Parathyroid adenoma (tissue), 2 donors: ENCODE results near the gene INTS7.

Experiments used
- H2AFZ ChIP-seq: fragments of 300-600 bp; sonication (generic); one replicate; pipeline ENCODE4 v1.7.0; 2017; ENCODE audit warnings: antibody characterized with exemption, mild to moderate bottlenecking
- H3K27ac ChIP-seq: fragments of 300-600 bp; sonication (generic); one replicate; pipeline ENCODE4 v1.7.0; 2017
- H3K27me3 ChIP-seq: fragments of 300-600 bp; sonication (generic); one replicate; pipeline ENCODE4 v1.7.0; 2017; ENCODE audit warnings: low read length; ENCODE audit not compliant: control insufficient read depth, insufficient read depth
- H3K36me3 ChIP-seq: fragments of 300-600 bp; sonication (generic); one replicate; pipeline ENCODE4 v1.7.0; 2017; ENCODE audit warnings: low read length; ENCODE audit not compliant: control insufficient read depth, insufficient read depth
- H3K4me1 ChIP-seq: fragments of 300-600 bp; sonication (generic); one replicate; pipeline ENCODE4 v1.7.0; 2017; ENCODE audit warnings: control low read depth
- H3K4me2 ChIP-seq: fragments of 300-600 bp; sonication (generic); one replicate; pipeline ENCODE4 v1.7.0; 2017; ENCODE audit warnings: low read length
- H3K4me3 ChIP-seq: fragments of 300-600 bp; sonication (generic); one replicate; pipeline ENCODE4 v1.7.0; 2017; ENCODE audit warnings: low read depth, low read length
- H3K79me2 ChIP-seq: fragments of 300-600 bp; sonication (generic); one replicate; pipeline ENCODE4 v1.7.0; 2017; ENCODE audit warnings: control low read depth
- H3K9ac ChIP-seq: fragments of 300-600 bp; sonication (generic); one replicate; pipeline ENCODE4 v1.7.0; 2017; ENCODE audit warnings: mild to moderate bottlenecking
- H3K9me3 ChIP-seq: fragments of 300-600 bp; sonication (generic); one replicate; pipeline ENCODE4 v1.7.0; 2017; ENCODE audit warnings: low read length; ENCODE audit not compliant: control insufficient read depth
- TF ChIP-seq, protein P1 (sequence below): fragments of 300-600 bp; sonication (generic); IDR thresholded peaks from one replicate; pipeline ENCODE4 v1.7.0; 2017; ENCODE audit warnings: antibody characterized with exemption, mild to moderate bottlenecking
- donor health status: primary hyperparathyroidism.

The INTS7 gene

DNA sequence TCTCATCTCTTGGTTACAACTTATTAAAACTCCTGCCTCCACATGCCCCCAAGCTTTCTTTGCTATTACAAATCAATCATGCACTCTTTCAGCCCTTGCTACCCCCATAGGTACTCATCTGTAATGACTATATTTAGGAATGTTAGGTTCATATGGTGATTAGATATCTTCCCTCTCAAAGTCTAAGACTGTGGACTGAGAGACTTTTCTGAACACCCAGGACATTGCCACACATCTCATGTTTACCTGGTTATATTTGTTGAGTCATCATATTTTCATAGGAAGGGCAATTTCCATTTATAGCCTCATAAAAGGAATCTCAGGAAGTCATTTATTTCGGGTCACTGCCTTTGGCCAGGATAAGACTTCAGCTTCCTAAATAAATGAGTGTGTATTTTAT lies 123.3 kb downstream of the INTS7 start:
- H3K4me3 ChIP-seq, result no peak overlapping the region

DNA sequence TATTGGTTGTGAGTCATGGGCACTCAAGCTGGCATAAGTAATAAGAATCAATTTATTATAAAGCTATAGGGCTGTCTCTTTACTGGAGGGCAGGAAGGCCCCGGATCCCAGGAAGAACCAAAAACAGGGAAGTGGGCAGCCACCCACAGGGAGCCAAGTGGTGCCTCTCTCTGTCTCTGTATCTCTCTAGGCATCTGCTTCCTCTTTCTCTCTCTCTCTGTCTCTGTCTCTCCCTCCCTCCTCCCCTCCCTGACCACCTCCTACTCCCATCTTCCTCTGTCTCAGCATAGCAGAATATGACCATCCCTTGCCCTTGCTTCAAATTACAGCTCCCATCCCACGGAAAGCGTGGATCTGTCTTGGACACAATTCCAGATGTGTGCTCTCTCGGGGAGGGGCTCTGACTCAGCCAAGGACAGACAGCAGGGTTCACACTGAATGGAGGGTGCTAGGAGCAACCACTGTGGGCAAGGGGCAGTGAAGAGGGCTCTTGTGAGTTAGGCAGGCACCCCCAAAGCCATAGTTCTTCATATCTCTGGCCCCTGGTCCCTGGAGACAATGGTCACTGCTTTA lies 124.4 kb downstream of the INTS7 start:
- TF ChIP-seq, protein P1, sequence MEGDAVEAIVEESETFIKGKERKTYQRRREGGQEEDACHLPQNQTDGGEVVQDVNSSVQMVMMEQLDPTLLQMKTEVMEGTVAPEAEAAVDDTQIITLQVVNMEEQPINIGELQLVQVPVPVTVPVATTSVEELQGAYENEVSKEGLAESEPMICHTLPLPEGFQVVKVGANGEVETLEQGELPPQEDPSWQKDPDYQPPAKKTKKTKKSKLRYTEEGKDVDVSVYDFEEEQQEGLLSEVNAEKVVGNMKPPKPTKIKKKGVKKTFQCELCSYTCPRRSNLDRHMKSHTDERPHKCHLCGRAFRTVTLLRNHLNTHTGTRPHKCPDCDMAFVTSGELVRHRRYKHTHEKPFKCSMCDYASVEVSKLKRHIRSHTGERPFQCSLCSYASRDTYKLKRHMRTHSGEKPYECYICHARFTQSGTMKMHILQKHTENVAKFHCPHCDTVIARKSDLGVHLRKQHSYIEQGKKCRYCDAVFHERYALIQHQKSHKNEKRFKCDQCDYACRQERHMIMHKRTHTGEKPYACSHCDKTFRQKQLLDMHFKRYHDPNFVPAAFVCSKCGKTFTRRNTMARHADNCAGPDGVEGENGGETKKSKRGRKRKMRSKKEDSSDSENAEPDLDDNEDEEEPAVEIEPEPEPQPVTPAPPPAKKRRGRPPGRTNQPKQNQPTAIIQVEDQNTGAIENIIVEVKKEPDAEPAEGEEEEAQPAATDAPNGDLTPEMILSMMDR, result no peak
- no peak overlapping the region for H2AFZ ChIP-seq
- H3K27ac ChIP-seq, result no peak overlapping the region
- no peak overlapping the region for H3K4me2 ChIP-seq
- no peak overlapping the region for H3K4me3 ChIP-seq
- no peaks in the 10 kb centered on the region for H3K27me3 ChIP-seq
- H3K4me1 ChIP-seq, result no peaks in the 10 kb centered on the region
- H3K9ac ChIP-seq, result no peak overlapping the region
- H3K36me3 ChIP-seq, result no peaks in the 10 kb centered on the region
- H3K9me3 ChIP-seq, result no peaks in the 10 kb centered on the region
- no peaks in the 10 kb centered on the region for H3K79me2 ChIP-seq

More for the DNA sequence above, 123.3 kb downstream of the INTS7 start:
- TF ChIP-seq, protein P1, result no peak
- no peak overlapping the region for H3K4me2 ChIP-seq
- H3K9me3 ChIP-seq, result no peaks in the 10 kb centered on the region
- H3K36me3 ChIP-seq, result no peaks in the 10 kb centered on the region
- H3K27ac ChIP-seq, result no peak overlapping the region
- H3K4me1 ChIP-seq, result no peaks in the 10 kb centered on the region
- no peak overlapping the region for H2AFZ ChIP-seq
- no peaks in the 10 kb centered on the region for H3K27me3 ChIP-seq
- H3K79me2 ChIP-seq, result no peaks in the 10 kb centered on the region
- no peak overlapping the region for H3K9ac ChIP-seq

DNA sequence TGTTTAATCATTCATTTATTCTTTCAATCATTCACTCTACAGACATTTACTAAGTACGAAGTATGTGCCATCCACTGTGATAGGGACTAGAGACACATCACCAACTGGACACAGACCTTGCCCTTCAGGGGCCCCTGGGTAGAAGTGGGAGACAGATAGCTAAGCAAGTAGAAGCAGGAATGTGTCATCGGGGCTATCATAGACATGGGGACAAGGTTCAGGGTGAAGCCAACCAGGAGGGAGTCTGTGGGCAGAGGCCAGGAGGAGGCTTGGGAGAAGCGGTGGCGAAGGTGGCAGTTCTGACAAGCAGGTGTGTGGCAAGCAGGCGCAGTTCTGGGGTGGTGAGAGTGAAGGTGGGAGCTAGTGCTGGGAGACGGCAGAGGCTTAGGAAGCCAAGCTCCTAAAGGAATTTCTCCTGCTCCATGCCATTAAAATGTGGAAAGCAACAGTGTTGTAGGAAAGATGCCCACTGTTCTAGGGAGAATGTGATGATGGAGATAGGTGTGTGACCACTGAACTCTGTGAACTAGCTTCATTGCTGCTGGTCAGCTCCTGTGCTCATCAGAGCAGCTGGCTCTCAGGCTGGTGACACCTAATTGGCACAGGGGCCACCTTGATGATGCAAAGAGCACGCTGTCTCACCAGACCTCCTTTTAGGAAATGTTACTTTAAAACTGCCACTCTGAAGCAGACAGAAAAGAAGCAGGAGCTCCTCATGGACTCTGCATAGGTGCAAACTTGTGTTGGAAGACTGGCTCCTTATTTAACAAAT lies 125.1 kb downstream of the INTS7 start:
- H3K4me1 ChIP-seq, result no peaks in the 10 kb centered on the region
- no peak overlapping the region for H3K4me2 ChIP-seq
- no peak overlapping the region for H2AFZ ChIP-seq
- no peak overlapping the region for H3K9ac ChIP-seq
- no peaks in the 10 kb centered on the region for H3K9me3 ChIP-seq
- no peak overlapping the region for H3K4me3 ChIP-seq
- no peaks in the 10 kb centered on the region for H3K79me2 ChIP-seq
- no peak overlapping the region for H3K27ac ChIP-seq
- H3K36me3 ChIP-seq, result no peaks in the 10 kb centered on the region
- TF ChIP-seq, protein P1, result no peak
- no peaks in the 10 kb centered on the region for H3K27me3 ChIP-seq

DNA sequence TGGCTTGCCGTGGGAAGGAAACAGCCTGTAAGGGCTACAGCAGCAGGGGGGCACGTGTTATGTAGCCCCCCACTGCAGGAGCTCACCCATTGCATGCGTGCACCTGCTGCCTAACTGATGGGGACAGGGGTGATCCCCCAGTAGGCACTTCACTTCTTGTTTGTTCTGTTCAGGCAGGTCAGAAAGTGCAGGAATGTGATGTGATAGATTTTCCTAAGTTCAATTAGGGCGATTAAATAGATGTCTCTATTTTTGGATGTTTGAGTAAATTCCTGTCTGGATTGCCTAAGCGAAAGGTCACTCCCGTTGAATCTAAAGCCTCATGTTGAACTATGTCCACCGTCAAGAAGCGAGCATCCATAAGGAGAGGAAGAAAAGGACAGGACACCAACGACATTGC lies 126.0 kb downstream of the INTS7 start:
- no peak overlapping the region for H3K27ac ChIP-seq
- TF ChIP-seq, protein P1, result no peak
- no peaks in the 10 kb centered on the region for H3K4me1 ChIP-seq
- no peak overlapping the region for H3K4me3 ChIP-seq
- no peaks in the 10 kb centered on the region for H3K9me3 ChIP-seq
- H3K9ac ChIP-seq, result no peak overlapping the region
- no peaks in the 10 kb centered on the region for H3K27me3 ChIP-seq
- H3K4me2 ChIP-seq, result no peak overlapping the region
- H2AFZ ChIP-seq, result no peak overlapping the region
- H3K79me2 ChIP-seq, result no peaks in the 10 kb centered on the region
- H3K36me3 ChIP-seq, result no peaks in the 10 kb centered on the region

DNA sequence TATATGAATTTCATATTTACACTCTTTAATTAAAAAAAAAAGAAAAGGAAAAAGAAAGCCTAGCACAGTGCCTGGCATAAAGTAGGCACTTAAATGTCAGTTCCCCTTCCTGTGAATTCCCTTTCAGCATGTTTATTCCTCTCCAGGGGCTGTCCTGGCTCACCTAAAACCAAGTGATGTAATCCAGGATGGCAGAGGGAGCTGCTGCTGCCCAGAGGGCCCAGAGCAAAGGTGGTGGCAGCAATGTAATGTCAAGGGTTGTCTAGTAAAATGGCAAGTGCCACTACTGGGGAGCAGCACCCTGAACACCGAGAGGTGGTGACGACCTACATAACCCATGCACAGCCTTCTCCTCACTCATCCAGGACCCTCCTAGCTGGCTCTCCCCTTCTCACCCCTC lies 126.4 kb downstream of the INTS7 start:
- H3K4me1 ChIP-seq, result no peaks in the 10 kb centered on the region
- no peak overlapping the region for H3K4me2 ChIP-seq
- H2AFZ ChIP-seq, result no peak overlapping the region
- H3K79me2 ChIP-seq, result no peaks in the 10 kb centered on the region
- H3K9me3 ChIP-seq, result no peaks in the 10 kb centered on the region
- H3K4me3 ChIP-seq, result no peak overlapping the region
- no peaks in the 10 kb centered on the region for H3K27me3 ChIP-seq
- TF ChIP-seq, protein P1, result no peak
- H3K27ac ChIP-seq, result no peak overlapping the region
- no peak overlapping the region for H3K9ac ChIP-seq
- no peaks in the 10 kb centered on the region for H3K36me3 ChIP-seq
